A673 (cell line): ENCODE data around the gene TREML4. TPM values are rescaled to one million over a fixed set of nuclear protein-coding genes. Genes with fewer than 3 reads are reported as not detected.
A peak's percentile ranks its signal among the peaks of the same experiment; 100 is the strongest.
"Not testable (repeated sequence)": the region's sequence is repeated elsewhere in the genome, so short reads cannot be mapped to it uniquely, and the experiment has no call there.

Experiments used
- BruUV-seq: library from RNA; stranded (reverse); fragments of 400-500 nt; replicated peaks from 2 replicates; lab custom pipeline; 2021; lab: Mats Ljungman, UMichigan
- CTCF ChIA-PET: fragments of 300-600 bp; sonication (Branson Sonifier 250); formaldehyde crosslinking; loops from one replicate; lab custom pipeline; 2022; ENCODE audit warnings: antibody characterized with exemption; lab: Charles Lee
- POLR2A ChIA-PET: fragments of 300-600 bp; sonication (Branson Sonifier 250); formaldehyde crosslinking; loops from one replicate; lab custom pipeline; 2022; ENCODE audit warnings: antibody characterized with exemption; ENCODE audit not compliant: low non-redundant PET; lab: Charles Lee
- DNase-seq: peaks from one replicate; pipeline ENCODE4 v3.0.0-alpha.2; 2015; ENCODE audit warnings: low spot score
- H3K27ac ChIP-seq: fragments of 200-600 bp; sonication (generic); 2 replicates; pipeline ENCODE4 v1.5.1; 2016; ENCODE audit warnings: mixed run types, low read depth, mild to moderate bottlenecking, mixed read lengths, antibody characterized with exemption, low read length; ENCODE audit not compliant: poor library complexity, severe bottlenecking
- H3K27me3 ChIP-seq: fragments of 200-600 bp; sonication (generic); replicated peaks from 2 replicates; pipeline ENCODE4 v1.6.1; 2017; ENCODE audit warnings: mixed run types, low read depth, mild to moderate bottlenecking, mixed read lengths, antibody characterized with exemption, low read length; ENCODE audit not compliant: insufficient read depth, poor library complexity
- H3K36me3 ChIP-seq: fragments of 200-600 bp; sonication (generic); 2 replicates; pipeline ENCODE4 v1.6.1; 2016; ENCODE audit warnings: mixed run types, mild to moderate bottlenecking, mixed read lengths, antibody characterized with exemption, low read length; ENCODE audit not compliant: insufficient read depth, poor library complexity, severe bottlenecking
- H3K4me1 ChIP-seq: fragments of 200-600 bp; sonication (generic); 2 replicates; pipeline ENCODE4 v1.6.1; 2017; ENCODE audit warnings: mixed run types, mild to moderate bottlenecking, mixed read lengths, antibody characterized with exemption, low read length; ENCODE audit not compliant: insufficient read depth, poor library complexity, severe bottlenecking
- H3K4me3 ChIP-seq: fragments of 200-600 bp; sonication (generic); 2 replicates; pipeline ENCODE4 v1.5.1; 2016; ENCODE audit warnings: low read depth, mixed run types, mild to moderate bottlenecking, mixed read lengths, low read length; ENCODE audit not compliant: poor library complexity, severe bottlenecking
- H3K9me3 ChIP-seq: fragments of 200-600 bp; sonication (generic); 2 replicates; pipeline ENCODE4 v1.6.1; 2016; ENCODE audit warnings: mixed run types, low read depth, mild to moderate bottlenecking, mixed read lengths, antibody characterized with exemption, low read length; ENCODE audit not compliant: poor library complexity, severe bottlenecking
- CTCF ChIP-seq: fragments of 300-800, 200-600 bp; sonication (generic); conservative IDR thresholded peaks from 2 replicates; pipeline ENCODE4 v1.5.1; 2017; ENCODE audit warnings: low read depth, mild to moderate bottlenecking, antibody characterized with exemption, low read length, moderate library complexity, mixed read lengths
- EZH2 ChIP-seq: fragments of 200-600 bp; sonication (generic); IDR thresholded peaks from 2 replicates; pipeline ENCODE4 v1.6.1; 2017; ENCODE audit warnings: borderline replicate concordance, low read depth, mild to moderate bottlenecking, mixed read lengths, antibody characterized with exemption, low read length; ENCODE audit not compliant: poor library complexity, severe bottlenecking
- intact Hi-C: fragments of 100-400 bp; cut with micrococcal nuclease; formaldehyde crosslinking; loops from one replicate; pipeline ENCODE4 v1.10.0; 2022; ENCODE audit not compliant: unreplicated experiment
- total RNA-seq: library from RNA; stranded (reverse); gene quantifications from 2 replicates; pipeline ENCODE4 v1.2.3, GENCODE V29; 2021

Gene TREML4
- total RNA-seq, 1 experiment from 2014 or later = not detected

- DNase-seq = no peak
- intact Hi-C loops = no loop called here
- CTCF ChIA-PET = no interaction called here
- Histone ChIP-seq H3K9me3 (no peaks in the 10 kb centered on the region), H3K27me3 (peaks cover 51% of the 10 kb centered on the region), H3K36me3 (no peaks in the 10 kb centered on the region), H3K4me3 (no peak overlapping the region), H3K4me1 (no peaks in the 10 kb centered on the region), H3K27ac (no peak overlapping the region)
- no TSS peak for BruUV-seq
- POLR2A ChIA-PET = no interaction called here
- no peak for TF ChIP-seq EZH2
- TF ChIP-seq CTCF = no peak
Observed at GRCh38 chr6:41237128-41237527, 9.0 kb downstream of the TREML4 start.

GRCh38 chr6:41239467-41240159 lies 11.5 kb downstream of the TREML4 start:
- Histone ChIP-seq H3K27me3 (peaks cover 60% of the 10 kb centered on the region), H3K4me1 (no peaks in the 10 kb centered on the region), H3K4me3 (no peak overlapping the region), H3K27ac (no peak overlapping the region), H3K36me3 (no peaks in the 10 kb centered on the region), H3K9me3 (no peaks in the 10 kb centered on the region)
- intact Hi-C loops = no loop called here
- DNase-seq = no peak
- no TSS peak for BruUV-seq
- ChIA-PET POLR2A (no interaction called here), CTCF (no interaction called here)
- peak; percentile 72 for TF ChIP-seq EZH2
- no peak for TF ChIP-seq CTCF

- H3K27ac ChIP-seq, DNase-seq, CTCF ChIA-PET, H3K4me3 ChIP-seq, BruUV-seq, POLR2A ChIA-PET, H3K9me3 ChIP-seq, H3K4me1 ChIP-seq, H3K36me3 ChIP-seq, intact Hi-C loops: not testable (repeated sequence)
- peaks cover 11% of the 10 kb centered on the region for H3K27me3 ChIP-seq
Observed at GRCh38 chr6:41246529-41246928, 18.4 kb downstream of the TREML4 start.

GRCh38 chr6:41247288-41247865 lies 19.2 kb downstream of the TREML4 start:
- no peaks in the 10 kb centered on the region for H3K36me3 ChIP-seq
- H3K4me1 ChIP-seq = no peaks in the 10 kb centered on the region
- no peak overlapping the region for H3K27ac ChIP-seq
- H3K27me3 ChIP-seq = peaks cover 8% of the 10 kb centered on the region
- TF ChIP-seq CTCF = no peak
- TF ChIP-seq EZH2 = no peak
- no peaks in the 10 kb centered on the region for H3K9me3 ChIP-seq
- H3K4me3 ChIP-seq = no peak overlapping the region
- POLR2A ChIA-PET = interaction anchor here (0.6 kb wide), 1 partner anchor 87 kb away, joined by 4 read pairs; no protein-coding TSS in a partner anchor
- intact Hi-C loops = no loop called here
- no peak for DNase-seq
- no TSS peak for BruUV-seq
- CTCF ChIA-PET = interaction anchor here (0.6 kb wide), 1 partner anchor 40 kb away, joined by 3 read pairs; no protein-coding TSS in a partner anchor
